ENCODE data around the gene KLHL10. TPM values are rescaled to one million over a fixed set of nuclear protein-coding genes. Genes with fewer than 3 reads are reported as not detected.

Gene KLHL10
- total and polyA plus RNA-seq, 2 of the 13 experiments (the other 11 are each of a cell fraction or from before 2014, with no cell fraction given) = 0.04 to 0.08 TPM

DNA sequence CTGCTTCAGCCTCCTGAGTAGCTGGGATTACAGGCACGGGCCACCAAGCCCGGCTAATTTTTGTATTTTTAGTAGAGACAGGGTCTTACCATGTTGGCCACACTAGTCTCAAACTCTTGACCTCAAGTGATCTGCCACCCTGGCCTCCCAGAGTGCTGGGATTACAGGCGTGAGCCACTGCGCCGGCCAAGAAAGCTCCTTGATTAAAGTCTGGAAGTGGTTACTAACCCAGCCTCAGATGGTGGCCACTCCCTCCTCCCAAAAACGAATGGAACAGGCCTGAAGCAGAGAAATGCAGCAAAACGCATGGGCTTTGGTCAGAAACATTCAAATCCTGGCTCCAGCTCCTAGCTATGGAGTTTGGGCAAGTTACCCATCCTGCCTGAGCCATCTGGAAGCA lies 13.5 kb upstream of the KLHL10 start:
- intact Hi-C loops (cut with micrococcal nuclease; ENCODE audit: unreplicated experiment) (no loop called here), in situ Hi-C loops (cut with HindIII; ENCODE audit: extremely low pct_ligation_motif_present, low pct_unique_long_range_greater_than_20kb) (no loop called here)
- no peak for FAIRE-seq
- H3K9me3 ChIP-seq (ENCODE audit: low read length) = no peaks in the 10 kb centered on the region
- BruUV-seq (replicated peaks) = no TSS peak
- peaks cover 9% of the 10 kb centered on the region; the same call in 1 of the 2 replicates for H4K20me1 ChIP-seq (ENCODE audit: insufficient read depth, low read length)
- H3K4me1 ChIP-seq (ENCODE audit: insufficient read depth, low read length) = peaks cover 37% of the 10 kb centered on the region
- ChIA-PET CTCF (ENCODE audit: low intra/inter-chr PET ratio, low total read pairs) (no interaction called here), POLR2A (interaction anchor here (0.7 to 1.1 kb wide), 3 partner anchors 11 to 149 kb away, joined by 3 read pairs; partner anchors contain the start of genes FKBP10 and NT5C3B)
- no peak overlapping the region for H3K4me3 ChIP-seq (replicated peaks in 1 of 3; ENCODE audit: insufficient read depth in 1 of 3, low read depth in 2 of 3, low read length in 3 of 3)
- no peak for ATAC-seq
- no peaks in the 10 kb centered on the region for H3K79me2 ChIP-seq (ENCODE audit: insufficient read depth, low read length)
- H2AFZ ChIP-seq (ENCODE audit: low read length) = no peak overlapping the region
- H3K27me3 ChIP-seq (ENCODE audit: control insufficient read depth in 1 of 2, insufficient read depth in 2 of 2, low read length in 2 of 2) = no peaks in the 10 kb centered on the region
- no peak overlapping the region for H3K9ac ChIP-seq (ENCODE audit: insufficient read depth, low read depth, low read length)
- no peak overlapping the region for H3K27ac ChIP-seq (ENCODE audit: extremely low read length, insufficient read depth, low read length)
- DNase-seq (ENCODE audit: low spot score) = no peak
- TF ChIP-seq AGO2 (optimal IDR thresholded peaks at IDR 0.05; ENCODE audit: low read depth, low read length) (peak; percentile 13), POLR2AphosphoS5 (IDR thresholded peaks at IDR 0.05; ENCODE audit: low read depth, low read length) (0 out of 2 replicates have a peak, but pooled peaks have one; percentile 19), EEA1 (CRISPR knock-in tag; IDR thresholded peaks at IDR 0.05; ENCODE audit: borderline replicate concordance) (no peak), ZNF451 (CRISPR knock-in tag; IDR thresholded peaks at IDR 0.05) (no peak)
- no peak overlapping the region for H3K4me2 ChIP-seq (ENCODE audit: low read depth, low read length)
- WGBS (ENCODE audit: low lambda C conversion rate) = 85% methylated on average over 6 of the region's 7 CpGs
- H3K36me3 ChIP-seq (replicated peaks in 1 of 2; ENCODE audit: control insufficient read depth in 1 of 2, insufficient read depth in 2 of 2, low read length in 2 of 2) = peaks cover 24 to 60% of the 10 kb centered on the region in 2 experiments

DNA sequence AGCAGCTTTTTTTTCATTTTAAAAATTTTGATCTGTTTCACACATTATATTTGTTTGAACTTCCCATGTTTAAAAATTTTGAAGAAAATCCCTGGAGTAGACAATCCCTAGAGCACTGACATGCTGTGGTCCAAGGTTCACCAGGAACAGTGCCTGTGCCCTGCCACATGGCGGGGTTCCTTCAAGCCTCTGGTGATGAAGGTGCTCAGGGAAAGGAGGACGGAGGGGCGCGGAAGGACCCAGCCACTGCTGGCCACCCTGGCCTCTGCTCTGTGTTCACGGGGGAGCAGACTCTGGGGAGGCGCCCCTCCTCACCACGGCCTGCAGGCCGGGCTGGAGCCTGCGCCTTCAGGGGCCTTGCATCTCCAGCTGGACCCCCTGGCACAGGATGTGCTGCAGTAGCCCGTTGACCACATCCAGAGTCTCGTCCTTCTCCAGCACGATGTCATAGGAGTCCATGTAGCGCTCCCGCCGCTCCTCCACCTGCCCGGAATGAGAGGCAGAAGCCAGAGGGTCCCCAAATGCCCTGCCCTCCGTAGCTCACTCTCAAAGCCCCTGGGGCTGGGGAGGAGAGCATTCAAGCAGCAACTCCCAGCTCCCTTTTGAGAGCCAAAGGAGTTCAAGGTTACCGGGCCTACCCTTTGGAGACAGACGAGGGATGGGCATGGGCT lies 12.3 kb upstream of the KLHL10 start:
- H3K36me3 ChIP-seq (replicated peaks in 1 of 2; ENCODE audit: control insufficient read depth in 1 of 2, insufficient read depth in 2 of 2, low read length in 2 of 2) = peaks cover 18 to 56% of the 10 kb centered on the region in 2 experiments
- peak; percentile 19 for ATAC-seq
- BruUV-seq (replicated peaks) = TSS peak; percentile 20
- H3K4me3 ChIP-seq (replicated peaks in 1 of 3; ENCODE audit: insufficient read depth in 1 of 3, low read depth in 2 of 3, low read length in 3 of 3) = no peak overlapping the region
- 91% methylated on average over 19 of the region's 19 CpGs for WGBS (ENCODE audit: low lambda C conversion rate)
- in situ Hi-C loops (cut with HindIII; ENCODE audit: extremely low pct_ligation_motif_present, low pct_unique_long_range_greater_than_20kb) = no loop called here
- H3K9me3 ChIP-seq (ENCODE audit: low read length) = no peaks in the 10 kb centered on the region
- no peak overlapping the region for H3K27ac ChIP-seq (ENCODE audit: extremely low read length, insufficient read depth, low read length)
- H4K20me1 ChIP-seq (ENCODE audit: insufficient read depth, low read length) = peaks cover 5% of the 10 kb centered on the region; the same call in 1 of the 2 replicates
- H2AFZ ChIP-seq (ENCODE audit: low read length) = no peak overlapping the region
- FAIRE-seq = no peak
- H3K4me1 ChIP-seq (ENCODE audit: insufficient read depth, low read length) = peaks cover 37% of the 10 kb centered on the region
- no peak overlapping the region for H3K4me2 ChIP-seq (ENCODE audit: low read depth, low read length)
- no peak overlapping the region for H3K9ac ChIP-seq (ENCODE audit: insufficient read depth, low read depth, low read length)
- no peaks in the 10 kb centered on the region for H3K79me2 ChIP-seq (ENCODE audit: insufficient read depth, low read length)
- intact Hi-C loops (cut with micrococcal nuclease; ENCODE audit: unreplicated experiment) = no loop called here
- H3K27me3 ChIP-seq (ENCODE audit: control insufficient read depth in 1 of 2, insufficient read depth in 2 of 2, low read length in 2 of 2) = no peaks in the 10 kb centered on the region
- ChIA-PET CTCF (ENCODE audit: low intra/inter-chr PET ratio, low total read pairs) (no interaction called here), POLR2A (no interaction called here)
- no peak for DNase-seq (ENCODE audit: low spot score)
- TF ChIP-seq ZNF557 (CRISPR knock-in tag; IDR thresholded peaks at IDR 0.05) (no peak), GABPB1 (CRISPR knock-in tag; IDR thresholded peaks at IDR 0.05) (peak; percentile 26; the same call in 1 of the 2 replicates), ZFP36L1 (CRISPR knock-in tag; IDR thresholded peaks at IDR 0.05) (no peak), ZNF263 (CRISPR knock-in tag; IDR thresholded peaks at IDR 0.05) (peak; percentile 65)
- TF ChIP-seq, protein P1, sequence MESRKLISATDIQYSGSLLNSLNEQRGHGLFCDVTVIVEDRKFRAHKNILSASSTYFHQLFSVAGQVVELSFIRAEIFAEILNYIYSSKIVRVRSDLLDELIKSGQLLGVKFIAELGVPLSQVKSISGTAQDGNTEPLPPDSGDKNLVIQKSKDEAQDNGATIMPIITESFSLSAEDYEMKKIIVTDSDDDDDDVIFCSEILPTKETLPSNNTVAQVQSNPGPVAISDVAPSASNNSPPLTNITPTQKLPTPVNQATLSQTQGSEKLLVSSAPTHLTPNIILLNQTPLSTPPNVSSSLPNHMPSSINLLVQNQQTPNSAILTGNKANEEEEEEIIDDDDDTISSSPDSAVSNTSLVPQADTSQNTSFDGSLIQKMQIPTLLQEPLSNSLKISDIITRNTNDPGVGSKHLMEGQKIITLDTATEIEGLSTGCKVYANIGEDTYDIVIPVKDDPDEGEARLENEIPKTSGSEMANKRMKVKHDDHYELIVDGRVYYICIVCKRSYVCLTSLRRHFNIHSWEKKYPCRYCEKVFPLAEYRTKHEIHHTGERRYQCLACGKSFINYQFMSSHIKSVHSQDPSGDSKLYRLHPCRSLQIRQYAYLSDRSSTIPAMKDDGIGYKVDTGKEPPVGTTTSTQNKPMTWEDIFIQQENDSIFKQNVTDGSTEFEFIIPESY (CRISPR knock-in tag; IDR thresholded peaks at IDR 0.05) = peak; percentile 84
- TF ChIP-seq, protein P2, sequence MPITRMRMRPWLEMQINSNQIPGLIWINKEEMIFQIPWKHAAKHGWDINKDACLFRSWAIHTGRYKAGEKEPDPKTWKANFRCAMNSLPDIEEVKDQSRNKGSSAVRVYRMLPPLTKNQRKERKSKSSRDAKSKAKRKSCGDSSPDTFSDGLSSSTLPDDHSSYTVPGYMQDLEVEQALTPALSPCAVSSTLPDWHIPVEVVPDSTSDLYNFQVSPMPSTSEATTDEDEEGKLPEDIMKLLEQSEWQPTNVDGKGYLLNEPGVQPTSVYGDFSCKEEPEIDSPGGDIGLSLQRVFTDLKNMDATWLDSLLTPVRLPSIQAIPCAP (CRISPR knock-in tag; IDR thresholded peaks at IDR 0.05; ENCODE audit: low read depth) = 0 out of 2 replicates have a peak, but pooled peaks have one; percentile 30
- TF ChIP-seq, protein P3, sequence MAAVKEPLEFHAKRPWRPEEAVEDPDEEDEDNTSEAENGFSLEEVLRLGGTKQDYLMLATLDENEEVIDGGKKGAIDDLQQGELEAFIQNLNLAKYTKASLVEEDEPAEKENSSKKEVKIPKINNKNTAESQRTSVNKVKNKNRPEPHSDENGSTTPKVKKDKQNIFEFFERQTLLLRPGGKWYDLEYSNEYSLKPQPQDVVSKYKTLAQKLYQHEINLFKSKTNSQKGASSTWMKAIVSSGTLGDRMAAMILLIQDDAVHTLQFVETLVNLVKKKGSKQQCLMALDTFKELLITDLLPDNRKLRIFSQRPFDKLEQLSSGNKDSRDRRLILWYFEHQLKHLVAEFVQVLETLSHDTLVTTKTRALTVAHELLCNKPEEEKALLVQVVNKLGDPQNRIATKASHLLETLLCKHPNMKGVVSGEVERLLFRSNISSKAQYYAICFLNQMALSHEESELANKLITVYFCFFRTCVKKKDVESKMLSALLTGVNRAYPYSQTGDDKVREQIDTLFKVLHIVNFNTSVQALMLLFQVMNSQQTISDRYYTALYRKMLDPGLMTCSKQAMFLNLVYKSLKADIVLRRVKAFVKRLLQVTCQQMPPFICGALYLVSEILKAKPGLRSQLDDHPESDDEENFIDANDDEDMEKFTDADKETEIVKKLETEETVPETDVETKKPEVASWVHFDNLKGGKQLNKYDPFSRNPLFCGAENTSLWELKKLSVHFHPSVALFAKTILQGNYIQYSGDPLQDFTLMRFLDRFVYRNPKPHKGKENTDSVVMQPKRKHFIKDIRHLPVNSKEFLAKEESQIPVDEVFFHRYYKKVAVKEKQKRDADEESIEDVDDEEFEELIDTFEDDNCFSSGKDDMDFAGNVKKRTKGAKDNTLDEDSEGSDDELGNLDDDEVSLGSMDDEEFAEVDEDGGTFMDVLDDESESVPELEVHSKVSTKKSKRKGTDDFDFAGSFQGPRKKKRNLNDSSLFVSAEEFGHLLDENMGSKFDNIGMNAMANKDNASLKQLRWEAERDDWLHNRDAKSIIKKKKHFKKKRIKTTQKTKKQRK (IDR thresholded peaks at IDR 0.05; ENCODE audit: low read length) = no peak
